ENCODE results near the gene PLXDC2.

GRCh38 chr10:19936289-19936688 is 120.1 kb downstream of the PLXDC2 start:
- no peak for TF ChIP-seq CEBPB (IDR thresholded peaks at IDR 0.05; ENCODE audit: low read depth)
- TF ChIP-seq POLR2A (IDR thresholded peaks at IDR 0.05; ENCODE audit: borderline replicate concordance, extremely low read depth, insufficient read depth, insufficient read length): no peak
- TF ChIP-seq, protein P1, sequence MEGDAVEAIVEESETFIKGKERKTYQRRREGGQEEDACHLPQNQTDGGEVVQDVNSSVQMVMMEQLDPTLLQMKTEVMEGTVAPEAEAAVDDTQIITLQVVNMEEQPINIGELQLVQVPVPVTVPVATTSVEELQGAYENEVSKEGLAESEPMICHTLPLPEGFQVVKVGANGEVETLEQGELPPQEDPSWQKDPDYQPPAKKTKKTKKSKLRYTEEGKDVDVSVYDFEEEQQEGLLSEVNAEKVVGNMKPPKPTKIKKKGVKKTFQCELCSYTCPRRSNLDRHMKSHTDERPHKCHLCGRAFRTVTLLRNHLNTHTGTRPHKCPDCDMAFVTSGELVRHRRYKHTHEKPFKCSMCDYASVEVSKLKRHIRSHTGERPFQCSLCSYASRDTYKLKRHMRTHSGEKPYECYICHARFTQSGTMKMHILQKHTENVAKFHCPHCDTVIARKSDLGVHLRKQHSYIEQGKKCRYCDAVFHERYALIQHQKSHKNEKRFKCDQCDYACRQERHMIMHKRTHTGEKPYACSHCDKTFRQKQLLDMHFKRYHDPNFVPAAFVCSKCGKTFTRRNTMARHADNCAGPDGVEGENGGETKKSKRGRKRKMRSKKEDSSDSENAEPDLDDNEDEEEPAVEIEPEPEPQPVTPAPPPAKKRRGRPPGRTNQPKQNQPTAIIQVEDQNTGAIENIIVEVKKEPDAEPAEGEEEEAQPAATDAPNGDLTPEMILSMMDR (IDR thresholded peaks at IDR 0.05 in 2 of 3, conservative IDR thresholded peaks at IDR 0.05 in 1 of 3; ENCODE audit: borderline replicate concordance in 1 of 3, insufficient read depth in 1 of 3, low read depth in 2 of 3, low read length in 2 of 3): no peak
- TF ChIP-seq POLR2AphosphoS5 (IDR thresholded peaks at IDR 0.05; ENCODE audit: low read depth, low read length): no peak
- TF ChIP-seq ZNF274 (IDR thresholded peaks at IDR 0.05; ENCODE audit: low read depth, low read length): no peak

All from HCT116 (cell line).